ENCODE data around the gene PSMB7.

GRCh38 chr9:124456341-124457078 is 41.3 kb upstream of the PSMB7 start:
- TF ChIP-seq POLR2AphosphoS5 (IDR thresholded peaks at IDR 0.05; ENCODE audit: low read depth, low read length) (no peak), CTCF (CRISPR knock-in tag; IDR thresholded peaks at IDR 0.05) (no peak), ZNF256 (CRISPR knock-in tag; conservative IDR thresholded peaks at IDR 0.05) (no peak), SMC3 (IDR thresholded peaks at IDR 0.05; ENCODE audit: low read length) (no peak), ZBTB33 (CRISPR knock-in tag; IDR thresholded peaks at IDR 0.05) (no peak), CEBPB (IDR thresholded peaks at IDR 0.05; ENCODE audit: borderline replicate concordance, low read depth, low read length) (no peak)
